ES-I3 (cell line): ENCODE measurements around the gene SEMA4C.

Source experiments
- H3K36me3 ChIP-seq: 2 replicates; pipeline ENCODE4 v1.6.1; 2013; ENCODE audit warnings: mild to moderate bottlenecking, low read length, control low read depth, moderate library complexity; ENCODE audit not compliant: insufficient read depth
- H3K4me1 ChIP-seq: 2 replicates; pipeline ENCODE4 v1.6.1; 2013; ENCODE audit warnings: mild to moderate bottlenecking, control low read depth, low read length; ENCODE audit not compliant: insufficient read depth
- H3K9ac ChIP-seq: 2 replicates; pipeline ENCODE4 v1.6.1; 2013; ENCODE audit warnings: low read depth, mild to moderate bottlenecking, low read length, moderate library complexity
- H3K9me3 ChIP-seq: 2 replicates; pipeline ENCODE4 v1.6.1; 2013; ENCODE audit warnings: mild to moderate bottlenecking, low read length, moderate library complexity; ENCODE audit not compliant: control insufficient read depth, insufficient read depth

Gene SEMA4C

GRCh38 chr2:96810783-96811192, 59.1 kb downstream of the SEMA4C start:
- Histone ChIP-seq H3K4me1 (no peaks in the 10 kb centered on the region), H3K9ac (no peak overlapping the region), H3K9me3 (no peaks in the 10 kb centered on the region), H3K36me3 (no peaks in the 10 kb centered on the region)

- Histone ChIP-seq H3K4me1 (no peaks in the 10 kb centered on the region), H3K36me3 (no peaks in the 10 kb centered on the region), H3K9ac (no peak overlapping the region), H3K9me3 (no peaks in the 10 kb centered on the region)
Observed at GRCh38 chr2:96809951-96810782, 59.7 kb downstream of the SEMA4C start.
